MCF 10A (cell line): Measurements from ENCODE around the gene ZYG11A. TPM values are rescaled to one million over a fixed set of nuclear protein-coding genes. Genes with fewer than 3 reads are reported as not detected.

Experiments
- BruUV-seq: library from RNA; stranded (reverse); fragments of 400-500 nt; replicated peaks from 2 replicates; lab custom pipeline; 2021; lab: Mats Ljungman, UMichigan
- CTCF ChIA-PET: fragments of 300-600 bp; sonication (Branson Sonifier 250); formaldehyde crosslinking; extraction: SDS; loops from one replicate; lab custom pipeline; 2021; ENCODE audit warnings: antibody characterized with exemption, inconsistent platforms; lab: Yijun Ruan, JAX
- POLR2A ChIA-PET: fragments of 300-600, 350-650 bp; sonication (Branson Sonifier 250); formaldehyde crosslinking; extraction: SDS; loops from one replicate; lab custom pipeline; 2020; ENCODE audit warnings: antibody characterized with exemption, inconsistent platforms; lab: Yijun Ruan, JAX
- DNase-seq: peaks from one replicate; pipeline ENCODE4 v3.0.0-alpha.2; 2018; ENCODE audit not compliant: unreplicated experiment
- H3K27ac Mint-ChIP-seq: one replicate; pipeline ENCODE4 v1.8.0; 2022; ENCODE audit warnings: mild to moderate bottlenecking, low read depth, mixed read lengths; ENCODE audit not compliant: unreplicated experiment
- H3K27me3 Mint-ChIP-seq: one replicate; pipeline ENCODE4 v1.8.0; 2022; ENCODE audit warnings: mixed read lengths; ENCODE audit not compliant: insufficient read depth, unreplicated experiment
- H3K36me3 Mint-ChIP-seq: one replicate; pipeline ENCODE4 v1.8.0; 2022; ENCODE audit warnings: mild to moderate bottlenecking, moderate library complexity, mixed read lengths; ENCODE audit not compliant: insufficient read depth, unreplicated experiment
- H3K4me1 Mint-ChIP-seq: one replicate; pipeline ENCODE4 v1.8.0; 2022; ENCODE audit warnings: mixed read lengths; ENCODE audit not compliant: insufficient read depth, unreplicated experiment
- H3K4me3 Mint-ChIP-seq: one replicate; pipeline ENCODE4 v1.8.0; 2022; ENCODE audit warnings: mild to moderate bottlenecking, moderate library complexity, mixed read lengths; ENCODE audit not compliant: unreplicated experiment
- H3K9me3 Mint-ChIP-seq: one replicate; pipeline ENCODE4 v1.8.0; 2022; ENCODE audit warnings: mixed read lengths; ENCODE audit not compliant: unreplicated experiment
- CTCF ChIP-seq: fragments of 200-600 bp; IDR thresholded peaks from one replicate; pipeline ENCODE4 v1.8.0; 2022; ENCODE audit warnings: antibody characterized with exemption, mild to moderate bottlenecking; ENCODE audit not compliant: unreplicated experiment
- intact Hi-C: fragments of 100-400 bp; cut with micrococcal nuclease; formaldehyde crosslinking; loops from 2 replicates; pipeline ENCODE4 v1.14.1; 2022
- total RNA-seq: library from RNA; stranded (reverse); gene quantifications from 2 replicates; pipeline ENCODE4 v1.2.3, GENCODE V29; 2022

Gene ZYG11A
- total RNA-seq, 1 experiment from 2014 or later, result not detected

GRCh38 chr1:52907068-52907811, 64.7 kb downstream of the ZYG11A start:
- H3K4me1 Mint-ChIP-seq, result no peaks in the 10 kb centered on the region
- CTCF ChIA-PET, result interaction anchor here (0.9 kb wide), 1 partner anchor 62 kb away, joined by 3 read pairs; no protein-coding TSS in a partner anchor

DNA sequence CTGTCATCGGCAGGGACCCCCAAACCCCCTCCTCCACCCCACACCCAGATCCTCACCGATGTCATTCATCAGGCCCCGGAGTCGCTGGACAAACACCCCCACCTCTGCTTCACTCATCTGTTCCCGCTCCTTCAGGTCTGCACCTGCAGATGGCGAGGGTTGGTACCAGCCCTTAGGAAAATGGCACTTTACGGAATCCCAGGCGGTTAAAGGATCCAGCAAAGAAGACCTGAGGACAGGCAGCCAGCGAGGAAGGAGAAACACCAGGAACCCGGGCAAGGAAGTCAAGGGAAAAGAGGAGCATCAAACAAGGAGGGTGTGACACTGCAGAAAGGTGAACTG, 65.2 kb downstream of the ZYG11A start:
- peak overlapping the region; percentile 16 for H3K27ac Mint-ChIP-seq
- no TSS peak for BruUV-seq
- no peaks in the 10 kb centered on the region for H3K4me1 Mint-ChIP-seq
- no peaks in the 10 kb centered on the region for H3K9me3 Mint-ChIP-seq
- no peak for TF ChIP-seq CTCF
- H3K27me3 Mint-ChIP-seq, result no peaks in the 10 kb centered on the region
- peaks cover 29% of the 10 kb centered on the region for H3K36me3 Mint-ChIP-seq
- ChIA-PET CTCF (interaction anchor here (0.9 kb wide), 1 partner anchor 61 kb away, joined by 3 read pairs; no protein-coding TSS in a partner anchor), POLR2A (no interaction called here)
- DNase-seq, result no peak
- no peak overlapping the region for H3K4me3 Mint-ChIP-seq
- intact Hi-C loops, result no loop called here

More at GRCh38 chr1:52907068-52907811, 64.7 kb downstream of the ZYG11A start:
- POLR2A ChIA-PET, result no interaction called here
- no peaks in the 10 kb centered on the region for H3K9me3 Mint-ChIP-seq
- no peaks in the 10 kb centered on the region for H3K27me3 Mint-ChIP-seq
- no TSS peak for BruUV-seq
- no peak for DNase-seq
- intact Hi-C loops, result no loop called here
- no peak for TF ChIP-seq CTCF
- no peak overlapping the region for H3K4me3 Mint-ChIP-seq
- H3K27ac Mint-ChIP-seq, result peak overlapping the region; percentile 16
- H3K36me3 Mint-ChIP-seq, result peaks cover 29% of the 10 kb centered on the region

- H3K36me3 Mint-ChIP-seq, result peaks cover 20% of the 10 kb centered on the region
- DNase-seq, result no peak
- H3K4me1 Mint-ChIP-seq, result no peaks in the 10 kb centered on the region
- H3K9me3 Mint-ChIP-seq, result no peaks in the 10 kb centered on the region
- BruUV-seq, result no TSS peak
- CTCF ChIA-PET, result no interaction called here
- no peak for TF ChIP-seq CTCF
- no peak overlapping the region for H3K27ac Mint-ChIP-seq
- no peak overlapping the region for H3K4me3 Mint-ChIP-seq
- no peaks in the 10 kb centered on the region for H3K27me3 Mint-ChIP-seq
- POLR2A ChIA-PET, result no interaction called here
- intact Hi-C loops, result no loop called here
Observed at GRCh38 chr1:52911541-52911940, 69.0 kb downstream of the ZYG11A start.

DNA sequence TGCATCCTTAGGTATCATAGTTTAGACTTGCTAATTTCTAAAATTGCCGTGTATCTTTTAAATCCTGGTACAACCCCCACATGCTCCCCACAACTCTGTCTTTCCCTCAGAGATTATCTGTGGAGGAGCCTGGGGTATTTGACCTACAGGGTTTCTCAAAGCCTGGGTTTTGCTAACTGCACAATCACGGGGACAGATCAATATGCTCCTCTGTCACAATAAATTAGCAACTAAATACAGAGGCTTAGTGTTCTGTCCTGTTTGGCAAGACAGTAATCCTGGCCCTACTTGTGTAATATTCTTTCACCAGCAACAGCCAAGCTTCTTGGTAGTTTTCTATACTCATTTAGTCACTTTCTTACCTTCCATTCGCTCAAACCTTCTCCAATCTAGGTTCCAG, 70.5 kb downstream of the ZYG11A start:
- no TSS peak for BruUV-seq
- Mint-ChIP-seq H3K4me1 (no peaks in the 10 kb centered on the region), H3K36me3 (peaks cover 12% of the 10 kb centered on the region), H3K4me3 (no peak overlapping the region), H3K27ac (no peak overlapping the region), H3K9me3 (no peaks in the 10 kb centered on the region), H3K27me3 (no peaks in the 10 kb centered on the region)
- intact Hi-C loops, result no loop called here
- DNase-seq, result no peak
- POLR2A ChIA-PET, result no interaction called here
- CTCF ChIA-PET, result no interaction called here
- TF ChIP-seq CTCF, result no peak
